Natural killer cell (primary cell): ENCODE data around the gene HK1. TPM values are rescaled to one million over a fixed set of nuclear protein-coding genes. Genes with fewer than 3 reads are reported as not detected.

Source experiments
- ATAC-seq, 3 donors: fragments of 150-1000 bp in 2 of 3; fragments of 200-7000 bp in 1 of 3; cut with Tn5 transposase; 1 replicate in 1 of 3; 2 replicates in 2 of 3; pipeline ENCODE4 v1.10.0; 2021; ENCODE audit warnings: mild to moderate bottlenecking in 2 of 3, moderate library complexity in 2 of 3
- DNase-seq, 2 donors: peaks; one replicate each; pipeline versions ENCODE4 v3.0.0 to v3.0.0-alpha.2; 2013 to 2021; ENCODE audit warnings: mixed read lengths in 1 of 2
- H3K27ac ChIP-seq: one replicate; pipeline ENCODE4 v1.5.1; 2013; ENCODE audit warnings: mild to moderate bottlenecking, low read length
- H3K27me3 ChIP-seq: one replicate; pipeline ENCODE4 v1.6.1; 2013; ENCODE audit warnings: low read length; ENCODE audit not compliant: control insufficient read depth, insufficient read depth
- H3K36me3 ChIP-seq: one replicate; pipeline ENCODE4 v1.6.1; 2013; ENCODE audit warnings: low read length; ENCODE audit not compliant: control insufficient read depth, insufficient read depth
- H3K4me1 ChIP-seq: one replicate; pipeline ENCODE4 v1.6.1; 2013; ENCODE audit warnings: low read length; ENCODE audit not compliant: control insufficient read depth, insufficient read depth
- H3K4me3 ChIP-seq: one replicate; pipeline ENCODE4 v1.5.1; 2013; ENCODE audit warnings: low read length
- H3K9me3 ChIP-seq: one replicate; pipeline ENCODE4 v1.6.1; 2013; ENCODE audit warnings: low read length; ENCODE audit not compliant: control insufficient read depth, insufficient read depth
- H3K27ac Mint-ChIP-seq, 2 donors: one replicate each; pipeline ENCODE4 v1.8.0; 2022; ENCODE audit warnings: mild to moderate bottlenecking in 2 of 2, mixed read lengths in 2 of 2, moderate library complexity in 1 of 2
- H3K27me3 Mint-ChIP-seq, 2 donors: one replicate each; pipeline ENCODE4 v1.8.0; 2022; ENCODE audit warnings: low read depth in 2 of 2, mixed read lengths in 2 of 2
- H3K36me3 Mint-ChIP-seq: one replicate; pipeline ENCODE4 v1.8.0; 2022; ENCODE audit warnings: mixed read lengths
- H3K4me1 Mint-ChIP-seq, 2 donors: one replicate each; pipeline ENCODE4 v1.8.0; 2022; ENCODE audit warnings: mixed read lengths in 2 of 2
- H3K4me3 Mint-ChIP-seq: one replicate; pipeline ENCODE4 v1.8.0; 2022; ENCODE audit warnings: mild to moderate bottlenecking, moderate library complexity, mixed read lengths
- H3K9me3 Mint-ChIP-seq, 2 donors: one replicate each; pipeline ENCODE4 v1.8.0; 2022; ENCODE audit warnings: mixed read lengths in 2 of 2
- CTCF ChIP-seq: fragments of 200-600 bp; IDR thresholded peaks from one replicate; pipeline ENCODE4 v1.8.0; 2022; ENCODE audit warnings: antibody characterized with exemption
- WGBS: methylation state at CpG from one replicate; pipeline ENCODE4 v1.1.7; 2013; ENCODE audit warnings: missing lambda C conversion rate; ENCODE audit not compliant: insufficient coverage; 5-methylcytosine and 5-hydroxymethylcytosine counted together
- intact Hi-C: fragments of 100-400 bp; cut with micrococcal nuclease; formaldehyde crosslinking; loops from one replicate; pipeline ENCODE4 v1.14.2; 2022
- total RNA-seq, 4 donors: library from RNA; stranded (reverse); fragments of 120-200 nt in 1 of 4; gene quantifications; one replicate each; pipeline versions ENCODE4 v1.2.3 to v1.2.4, GENCODE V29; 2013 to 2022

HK1 gene
- total RNA-seq, 3 donors from 2014 or later (not counting 1 experiment from before 2014, with no cell fraction given) = 58.4 to 72.6 (median 69.5) TPM

GRCh38 chr10:69421611-69422308 is 143.5 kb downstream of the HK1 start:
- Histone ChIP-seq H3K27me3 (no peaks in the 10 kb centered on the region), H3K36me3 (no peaks in the 10 kb centered on the region), H3K27ac (no peak overlapping the region), H3K4me3 (no peak overlapping the region), H3K9me3 (no peaks in the 10 kb centered on the region), H3K4me1 (peaks cover 15% of the 10 kb centered on the region)
- Mint-ChIP-seq H3K36me3 (no peaks in the 10 kb centered on the region), H3K9me3 (no peaks in the 10 kb centered on the region), H3K4me1 (peaks cover 0 to 7% of the 10 kb centered on the region in 2 donors), H3K27ac (no peak overlapping the region), H3K27me3 (peaks cover 0 to 9% of the 10 kb centered on the region in 2 donors), H3K4me3 (no peak overlapping the region)
- TF ChIP-seq CTCF = no peak
- intact Hi-C loops = no loop called here
- WGBS = 85% methylated on average over 13 of the region's 13 CpGs
- ATAC-seq (no peak), DNase-seq (no peak)

- Histone ChIP-seq H3K27me3 (no peaks in the 10 kb centered on the region), H3K4me3 (no peak overlapping the region), H3K27ac (no peak overlapping the region), H3K36me3 (no peaks in the 10 kb centered on the region), H3K9me3 (no peaks in the 10 kb centered on the region), H3K4me1 (peaks cover 15% of the 10 kb centered on the region)
- DNase-seq = no peak
- no peaks in the 10 kb centered on the region for H3K9me3 Mint-ChIP-seq
- intact Hi-C loops = no loop called here
- whole genome bisulfite sequencing = 87% methylated on average over 4 of the region's 4 CpGs
- no peak overlapping the region for H3K27ac Mint-ChIP-seq
- ATAC-seq = no peak
- H3K27me3 Mint-ChIP-seq = peaks cover 0 to 9% of the 10 kb centered on the region in 2 donors
- no peak for TF ChIP-seq CTCF
- peaks cover 0 to 7% of the 10 kb centered on the region in 2 donors for H3K4me1 Mint-ChIP-seq
- no peaks in the 10 kb centered on the region for H3K36me3 Mint-ChIP-seq
- no peak overlapping the region for H3K4me3 Mint-ChIP-seq
Measured at GRCh38 chr10:69422676-69423075, 144.4 kb downstream of the HK1 start.

GRCh38 chr10:69425041-69425440 is 146.7 kb downstream of the HK1 start:
- ATAC-seq (no peak), DNase-seq (no peak)
- no CpG with 5 or more reads among the region's 2 CpGs for WGBS
- Histone ChIP-seq H3K9me3 (no peaks in the 10 kb centered on the region), H3K4me3 (no peak overlapping the region), H3K27me3 (no peaks in the 10 kb centered on the region), H3K27ac (no peak overlapping the region), H3K36me3 (no peaks in the 10 kb centered on the region), H3K4me1 (peaks cover 15% of the 10 kb centered on the region)
- H3K27me3 Mint-ChIP-seq = peaks cover 0 to 9% of the 10 kb centered on the region in 2 donors
- no peak overlapping the region for H3K27ac Mint-ChIP-seq
- no peak for TF ChIP-seq CTCF
- H3K4me3 Mint-ChIP-seq = no peak overlapping the region
- peaks cover 0 to 16% of the 10 kb centered on the region in 2 donors for H3K4me1 Mint-ChIP-seq
- H3K9me3 Mint-ChIP-seq = no peaks in the 10 kb centered on the region
- no peaks in the 10 kb centered on the region for H3K36me3 Mint-ChIP-seq
- intact Hi-C loops = no loop called here
